Measurements from ENCODE around the gene LRGUK.

The LRGUK gene

DNA sequence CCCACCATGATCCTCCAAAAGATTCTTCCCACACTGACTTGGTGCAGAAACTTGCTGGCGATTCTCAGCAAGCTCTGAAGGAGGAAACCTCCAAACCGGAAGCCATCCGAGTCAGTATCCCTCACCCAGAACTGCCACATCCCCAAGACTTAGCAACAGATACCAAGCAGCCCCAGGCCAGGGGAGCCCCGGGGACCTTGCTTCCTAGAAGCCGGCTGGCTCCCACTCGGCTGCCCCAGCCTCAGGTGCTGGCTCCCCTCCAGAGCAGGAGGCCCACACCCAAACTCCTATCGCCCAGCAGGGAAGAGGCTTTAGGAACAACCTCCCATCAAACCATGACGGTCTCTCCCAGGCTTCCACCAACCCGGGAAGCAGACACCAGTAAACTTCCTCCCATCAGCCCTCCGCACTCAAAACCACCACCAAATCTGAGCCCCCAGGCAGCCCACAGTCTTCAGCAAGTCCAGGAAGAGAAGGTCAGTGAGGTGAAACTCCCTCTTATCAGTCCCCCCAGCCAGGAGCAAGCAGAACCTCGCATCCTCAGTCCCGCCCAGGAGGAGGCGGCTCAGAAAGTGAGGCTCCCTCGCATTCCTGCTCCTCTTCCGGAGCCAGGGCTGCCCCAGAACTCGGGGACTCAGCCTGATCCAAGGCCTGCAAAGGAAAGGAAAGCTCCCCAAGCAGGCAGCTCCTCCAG is 82.3 kb downstream of the LRGUK start:
- POLR2A ChIA-PET: no interaction called here
- H3K4me3 ChIP-seq (ENCODE audit: low read depth, low read length): no peak overlapping the region
- no peaks in the 10 kb centered on the region for H3K4me1 ChIP-seq (ENCODE audit: control insufficient read depth, insufficient read depth, low read length)
- CTCF ChIA-PET: interaction anchor here (0.7 kb wide), 1 partner anchor 97 kb away, joined by 3 read pairs; no protein-coding TSS in a partner anchor
- no peaks in the 10 kb centered on the region for H3K9me3 ChIP-seq (ENCODE audit: control insufficient read depth, insufficient read depth, low read depth, low read length)
- TF ChIP-seq ZNF16 (tag by site-specific recombination; IDR thresholded peaks at IDR 0.05; ENCODE audit: low read depth): no peak
- TF ChIP-seq ZNF133 (tag by site-specific recombination; IDR thresholded peaks at IDR 0.05): no peak
- no peak for TF ChIP-seq ZNF776 (tag by site-specific recombination; IDR thresholded peaks at IDR 0.05; ENCODE audit: borderline replicate concordance)
- TF ChIP-seq EGR2 (tag by site-specific recombination; IDR thresholded peaks at IDR 0.05; ENCODE audit: low read depth): no peak
- no peak for TF ChIP-seq KLF9 (tag by site-specific recombination; IDR thresholded peaks at IDR 0.05; ENCODE audit: low read depth)
- no peak for TF ChIP-seq ZNF621 (tag by site-specific recombination; IDR thresholded peaks at IDR 0.05)
- TF ChIP-seq ZBTB48 (tag by site-specific recombination; IDR thresholded peaks at IDR 0.05): no peak
- TF ChIP-seq MYNN (tag by site-specific recombination; IDR thresholded peaks at IDR 0.05; ENCODE audit: borderline replicate concordance): no peak
- TF ChIP-seq ZNF501 (tag by site-specific recombination; IDR thresholded peaks at IDR 0.05): no peak
- TF ChIP-seq ZNF175 (tag by site-specific recombination; IDR thresholded peaks at IDR 0.05): no peak
- TF ChIP-seq, protein P1, sequence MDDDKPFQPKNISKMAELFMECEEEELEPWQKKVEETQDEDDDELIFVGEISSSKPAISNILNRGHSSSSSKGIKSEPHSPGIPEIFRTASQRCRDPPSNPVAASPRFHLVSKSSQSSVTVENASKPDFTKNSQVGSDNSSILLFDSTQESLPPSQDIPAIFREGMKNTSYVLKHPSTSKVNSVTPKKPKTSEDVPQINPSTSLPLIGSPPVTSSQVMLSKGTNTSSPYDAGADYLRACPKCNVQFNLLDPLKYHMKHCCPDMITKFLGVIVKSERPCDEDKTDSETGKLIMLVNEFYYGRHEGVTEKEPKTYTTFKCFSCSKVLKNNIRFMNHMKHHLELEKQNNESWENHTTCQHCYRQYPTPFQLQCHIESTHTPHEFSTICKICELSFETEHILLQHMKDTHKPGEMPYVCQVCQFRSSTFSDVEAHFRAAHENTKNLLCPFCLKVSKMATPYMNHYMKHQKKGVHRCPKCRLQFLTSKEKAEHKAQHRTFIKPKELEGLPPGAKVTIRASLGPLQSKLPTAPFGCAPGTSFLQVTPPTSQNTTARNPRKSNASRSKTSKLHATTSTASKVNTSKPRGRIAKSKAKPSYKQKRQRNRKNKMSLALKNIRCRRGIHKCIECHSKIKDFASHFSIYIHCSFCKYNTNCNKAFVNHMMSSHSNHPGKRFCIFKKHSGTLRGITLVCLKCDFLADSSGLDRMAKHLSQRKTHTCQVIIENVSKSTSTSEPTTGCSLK (tag by site-specific recombination; IDR thresholded peaks at IDR 0.05): no peak
- no peak for TF ChIP-seq SP3 (tag by site-specific recombination; IDR thresholded peaks at IDR 0.05)
- TF ChIP-seq, protein P2, sequence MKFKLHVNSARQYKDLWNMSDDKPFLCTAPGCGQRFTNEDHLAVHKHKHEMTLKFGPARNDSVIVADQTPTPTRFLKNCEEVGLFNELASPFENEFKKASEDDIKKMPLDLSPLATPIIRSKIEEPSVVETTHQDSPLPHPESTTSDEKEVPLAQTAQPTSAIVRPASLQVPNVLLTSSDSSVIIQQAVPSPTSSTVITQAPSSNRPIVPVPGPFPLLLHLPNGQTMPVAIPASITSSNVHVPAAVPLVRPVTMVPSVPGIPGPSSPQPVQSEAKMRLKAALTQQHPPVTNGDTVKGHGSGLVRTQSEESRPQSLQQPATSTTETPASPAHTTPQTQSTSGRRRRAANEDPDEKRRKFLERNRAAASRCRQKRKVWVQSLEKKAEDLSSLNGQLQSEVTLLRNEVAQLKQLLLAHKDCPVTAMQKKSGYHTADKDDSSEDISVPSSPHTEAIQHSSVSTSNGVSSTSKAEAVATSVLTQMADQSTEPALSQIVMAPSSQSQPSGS (tag by site-specific recombination; IDR thresholded peaks at IDR 0.05; ENCODE audit: low read depth): no peak
- TF ChIP-seq, protein P3, sequence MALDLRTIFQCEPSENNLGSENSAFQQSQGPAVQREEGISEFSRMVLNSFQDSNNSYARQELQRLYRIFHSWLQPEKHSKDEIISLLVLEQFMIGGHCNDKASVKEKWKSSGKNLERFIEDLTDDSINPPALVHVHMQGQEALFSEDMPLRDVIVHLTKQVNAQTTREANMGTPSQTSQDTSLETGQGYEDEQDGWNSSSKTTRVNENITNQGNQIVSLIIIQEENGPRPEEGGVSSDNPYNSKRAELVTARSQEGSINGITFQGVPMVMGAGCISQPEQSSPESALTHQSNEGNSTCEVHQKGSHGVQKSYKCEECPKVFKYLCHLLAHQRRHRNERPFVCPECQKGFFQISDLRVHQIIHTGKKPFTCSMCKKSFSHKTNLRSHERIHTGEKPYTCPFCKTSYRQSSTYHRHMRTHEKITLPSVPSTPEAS (tag by site-specific recombination; IDR thresholded peaks at IDR 0.05): no peak
- TF ChIP-seq, protein P4, sequence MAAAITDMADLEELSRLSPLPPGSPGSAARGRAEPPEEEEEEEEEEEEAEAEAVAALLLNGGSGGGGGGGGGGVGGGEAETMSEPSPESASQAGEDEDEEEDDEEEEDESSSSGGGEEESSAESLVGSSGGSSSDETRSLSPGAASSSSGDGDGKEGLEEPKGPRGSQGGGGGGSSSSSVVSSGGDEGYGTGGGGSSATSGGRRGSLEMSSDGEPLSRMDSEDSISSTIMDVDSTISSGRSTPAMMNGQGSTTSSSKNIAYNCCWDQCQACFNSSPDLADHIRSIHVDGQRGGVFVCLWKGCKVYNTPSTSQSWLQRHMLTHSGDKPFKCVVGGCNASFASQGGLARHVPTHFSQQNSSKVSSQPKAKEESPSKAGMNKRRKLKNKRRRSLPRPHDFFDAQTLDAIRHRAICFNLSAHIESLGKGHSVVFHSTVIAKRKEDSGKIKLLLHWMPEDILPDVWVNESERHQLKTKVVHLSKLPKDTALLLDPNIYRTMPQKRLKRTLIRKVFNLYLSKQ (tag by site-specific recombination; IDR thresholded peaks at IDR 0.05; ENCODE audit: borderline replicate concordance): no peak
- TF ChIP-seq ZNF529 (tag by site-specific recombination; IDR thresholded peaks at IDR 0.05; ENCODE audit: insufficient replicate concordance): no peak
- no peak for TF ChIP-seq ZNF274 (IDR thresholded peaks at IDR 0.05; ENCODE audit: low read length)
- no peak for TF ChIP-seq ZNF274 (tag by site-specific recombination; IDR thresholded peaks at IDR 0.05; ENCODE audit: borderline replicate concordance)
- no peak overlapping the region for H3K27ac ChIP-seq (ENCODE audit: extremely low read depth, low read depth, low read length)
- H3K36me3 ChIP-seq (ENCODE audit: control insufficient read depth in 2 of 2, insufficient read depth in 1 of 2, low read length in 2 of 2): no peaks in the 10 kb centered on the region

DNA sequence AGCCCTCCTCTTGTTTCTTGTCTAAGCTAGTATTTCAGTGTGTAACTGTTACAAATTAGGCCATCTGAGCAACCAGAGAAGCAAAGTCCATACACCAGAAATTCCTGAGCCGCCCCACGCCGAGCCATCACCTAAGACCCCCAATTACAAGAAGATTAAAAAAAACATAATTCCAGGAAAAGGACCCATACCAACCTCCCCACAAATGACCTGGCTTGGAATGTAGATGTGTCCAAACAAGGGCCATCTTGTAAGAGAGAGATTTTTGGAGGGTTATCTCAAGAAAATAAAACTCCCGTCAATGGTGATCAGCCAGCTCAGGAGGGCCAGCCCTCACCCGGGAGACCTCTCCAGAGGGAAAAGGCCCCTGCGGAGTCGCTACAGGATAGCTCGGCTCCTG is 83.1 kb downstream of the LRGUK start:
- ChIA-PET POLR2A (no interaction called here), CTCF (interaction anchor here (0.7 kb wide), 1 partner anchor 96 kb away, joined by 3 read pairs; no protein-coding TSS in a partner anchor)
- no peaks in the 10 kb centered on the region for H3K9me3 ChIP-seq (ENCODE audit: control insufficient read depth, insufficient read depth, low read depth, low read length)
- no peak overlapping the region for H3K27ac ChIP-seq (ENCODE audit: extremely low read depth, low read depth, low read length)
- no peaks in the 10 kb centered on the region for H3K36me3 ChIP-seq (ENCODE audit: control insufficient read depth in 2 of 2, insufficient read depth in 1 of 2, low read length in 2 of 2)
- no peaks in the 10 kb centered on the region for H3K4me1 ChIP-seq (ENCODE audit: control insufficient read depth, insufficient read depth, low read length)
- no peak overlapping the region for H3K4me3 ChIP-seq (ENCODE audit: low read depth, low read length)
- no peak for TF ChIP-seq ZNF202 (tag by site-specific recombination; IDR thresholded peaks at IDR 0.05; ENCODE audit: borderline replicate concordance)
- TF ChIP-seq, protein P5, sequence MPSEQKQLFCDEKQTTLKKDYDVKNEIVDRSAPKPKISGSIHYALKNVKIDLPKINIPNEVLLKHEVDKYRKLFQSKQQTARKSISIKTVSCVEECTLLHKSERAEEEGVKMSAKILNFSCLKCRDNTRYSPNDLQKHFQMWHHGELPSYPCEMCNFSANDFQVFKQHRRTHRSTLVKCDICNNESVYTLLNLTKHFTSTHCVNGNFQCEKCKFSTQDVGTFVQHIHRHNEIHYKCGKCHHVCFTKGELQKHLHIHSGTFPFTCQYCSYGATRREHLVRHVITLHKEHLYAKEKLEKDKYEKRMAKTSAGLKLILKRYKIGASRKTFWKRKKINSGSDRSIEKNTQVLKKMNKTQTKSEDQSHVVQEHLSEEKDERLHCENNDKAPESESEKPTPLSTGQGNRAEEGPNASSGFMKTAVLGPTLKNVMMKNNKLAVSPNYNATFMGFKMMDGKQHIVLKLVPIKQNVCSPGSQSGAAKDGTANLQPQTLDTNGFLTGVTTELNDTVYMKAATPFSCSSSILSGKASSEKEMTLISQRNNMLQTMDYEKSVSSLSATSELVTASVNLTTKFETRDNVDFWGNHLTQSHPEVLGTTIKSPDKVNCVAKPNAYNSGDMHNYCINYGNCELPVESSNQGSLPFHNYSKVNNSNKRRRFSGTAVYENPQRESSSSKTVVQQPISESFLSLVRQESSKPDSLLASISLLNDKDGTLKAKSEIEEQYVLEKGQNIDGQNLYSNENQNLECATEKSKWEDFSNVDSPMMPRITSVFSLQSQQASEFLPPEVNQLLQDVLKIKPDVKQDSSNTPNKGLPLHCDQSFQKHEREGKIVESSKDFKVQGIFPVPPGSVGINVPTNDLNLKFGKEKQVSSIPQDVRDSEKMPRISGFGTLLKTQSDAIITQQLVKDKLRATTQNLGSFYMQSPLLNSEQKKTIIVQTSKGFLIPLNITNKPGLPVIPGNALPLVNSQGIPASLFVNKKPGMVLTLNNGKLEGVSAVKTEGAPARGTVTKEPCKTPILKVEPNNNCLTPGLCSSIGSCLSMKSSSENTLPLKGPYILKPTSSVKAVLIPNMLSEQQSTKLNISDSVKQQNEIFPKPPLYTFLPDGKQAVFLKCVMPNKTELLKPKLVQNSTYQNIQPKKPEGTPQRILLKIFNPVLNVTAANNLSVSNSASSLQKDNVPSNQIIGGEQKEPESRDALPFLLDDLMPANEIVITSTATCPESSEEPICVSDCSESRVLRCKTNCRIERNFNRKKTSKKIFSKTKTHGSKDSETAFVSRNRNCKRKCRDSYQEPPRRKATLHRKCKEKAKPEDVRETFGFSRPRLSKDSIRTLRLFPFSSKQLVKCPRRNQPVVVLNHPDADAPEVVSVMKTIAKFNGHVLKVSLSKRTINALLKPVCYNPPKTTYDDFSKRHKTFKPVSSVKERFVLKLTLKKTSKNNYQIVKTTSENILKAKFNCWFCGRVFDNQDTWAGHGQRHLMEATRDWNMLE (tag by site-specific recombination; conservative IDR thresholded peaks at IDR 0.05; ENCODE audit: low read depth): no peak
- no peak for TF ChIP-seq GLIS1 (tag by site-specific recombination; IDR thresholded peaks at IDR 0.05)
- TF ChIP-seq ZNF354C (tag by site-specific recombination; IDR thresholded peaks at IDR 0.05; ENCODE audit: borderline replicate concordance, low read depth): no peak
- no peak for TF ChIP-seq SCRT2 (tag by site-specific recombination; IDR thresholded peaks at IDR 0.05)

Measured in HEK293 (cell line).